ENCODE data around the gene BCL3. TPM values are rescaled to one million over a fixed set of nuclear protein-coding genes. Genes with fewer than 3 reads are reported as not detected.

The BCL3 gene
- total and polyA plus RNA-seq, 4 donors = 17.6 to 233 (median 63.8) TPM

DNA sequence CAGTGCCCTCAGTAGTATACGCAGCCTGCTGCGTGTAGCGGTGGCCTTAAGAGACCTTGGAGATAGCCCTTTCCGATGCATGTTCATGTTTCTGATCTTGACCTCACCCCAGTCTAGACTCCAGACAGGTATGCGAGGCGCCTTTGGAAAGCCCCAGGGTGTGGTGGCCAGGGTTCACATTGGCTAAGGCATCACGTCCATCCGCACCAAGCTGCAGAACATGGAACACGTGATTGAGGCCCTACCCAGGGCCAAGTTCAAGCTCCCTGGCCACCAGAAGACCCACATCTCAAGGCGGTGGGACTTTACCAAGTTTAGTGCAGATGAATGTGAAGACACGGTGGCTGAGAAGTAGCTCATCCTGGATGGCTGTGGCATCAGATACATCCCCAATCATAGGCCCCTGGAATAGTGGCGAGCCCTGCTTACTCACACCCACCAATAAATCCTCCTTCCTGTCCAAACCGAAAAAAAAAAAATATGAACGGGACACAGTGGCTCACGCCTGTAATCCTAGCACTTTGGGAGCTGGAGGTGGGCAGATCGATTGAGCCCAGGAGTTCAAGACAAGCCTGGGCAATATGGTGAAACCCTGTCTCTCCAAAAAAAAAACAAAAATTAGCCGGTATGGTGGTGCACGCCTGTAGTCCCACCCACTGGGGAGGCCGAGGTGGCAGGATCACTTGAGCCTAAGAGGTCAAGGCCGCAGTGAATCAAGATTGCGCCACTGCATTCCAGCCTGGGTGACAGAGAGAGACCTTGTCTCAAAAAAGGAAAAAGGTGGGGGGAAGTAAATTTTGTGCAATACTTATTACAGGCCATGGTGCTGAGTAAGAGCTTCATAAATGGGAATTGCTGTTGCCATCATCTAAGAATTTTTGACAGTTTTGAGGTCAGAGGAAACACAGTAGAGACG lies 16.8 kb downstream of the BCL3 start:
- no peaks in the 10 kb centered on the region for H3K36me3 ChIP-seq (ENCODE audit: control insufficient read depth in 4 of 4, insufficient read depth in 4 of 4, low read length in 4 of 4)
- no peaks in the 10 kb centered on the region for H3K27me3 ChIP-seq (ENCODE audit: control insufficient read depth in 3 of 3, insufficient read depth in 3 of 3, low read length in 2 of 3)
- no peak overlapping the region for H3K27ac ChIP-seq (ENCODE audit: low read depth in 1 of 2, low read length in 1 of 2)
- no peaks in the 10 kb centered on the region for H3K4me1 ChIP-seq (ENCODE audit: control insufficient read depth in 5 of 5, insufficient read depth in 5 of 5, low read length in 5 of 5)
- no peaks in the 10 kb centered on the region for H3K9me3 ChIP-seq (ENCODE audit: control insufficient read depth in 4 of 4, insufficient read depth in 3 of 4, low read length in 3 of 4)
- no peak overlapping the region for H3K9ac ChIP-seq (ENCODE audit: insufficient read depth in 1 of 2, low read length in 2 of 2)
- H3K4me3 ChIP-seq = no peak overlapping the region
- ATAC-seq (ENCODE audit: insufficient read depth, low FRiP score) (no peak), DNase-seq (no peak)
- TF ChIP-seq, protein P1, sequence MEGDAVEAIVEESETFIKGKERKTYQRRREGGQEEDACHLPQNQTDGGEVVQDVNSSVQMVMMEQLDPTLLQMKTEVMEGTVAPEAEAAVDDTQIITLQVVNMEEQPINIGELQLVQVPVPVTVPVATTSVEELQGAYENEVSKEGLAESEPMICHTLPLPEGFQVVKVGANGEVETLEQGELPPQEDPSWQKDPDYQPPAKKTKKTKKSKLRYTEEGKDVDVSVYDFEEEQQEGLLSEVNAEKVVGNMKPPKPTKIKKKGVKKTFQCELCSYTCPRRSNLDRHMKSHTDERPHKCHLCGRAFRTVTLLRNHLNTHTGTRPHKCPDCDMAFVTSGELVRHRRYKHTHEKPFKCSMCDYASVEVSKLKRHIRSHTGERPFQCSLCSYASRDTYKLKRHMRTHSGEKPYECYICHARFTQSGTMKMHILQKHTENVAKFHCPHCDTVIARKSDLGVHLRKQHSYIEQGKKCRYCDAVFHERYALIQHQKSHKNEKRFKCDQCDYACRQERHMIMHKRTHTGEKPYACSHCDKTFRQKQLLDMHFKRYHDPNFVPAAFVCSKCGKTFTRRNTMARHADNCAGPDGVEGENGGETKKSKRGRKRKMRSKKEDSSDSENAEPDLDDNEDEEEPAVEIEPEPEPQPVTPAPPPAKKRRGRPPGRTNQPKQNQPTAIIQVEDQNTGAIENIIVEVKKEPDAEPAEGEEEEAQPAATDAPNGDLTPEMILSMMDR (IDR thresholded peaks at IDR 0.05; ENCODE audit: control extremely low read depth, extremely low read depth) = no peak
- 72 to 78% methylated on average over 22 of the region's 22 CpGs for WGBS, 2 donors

DNA sequence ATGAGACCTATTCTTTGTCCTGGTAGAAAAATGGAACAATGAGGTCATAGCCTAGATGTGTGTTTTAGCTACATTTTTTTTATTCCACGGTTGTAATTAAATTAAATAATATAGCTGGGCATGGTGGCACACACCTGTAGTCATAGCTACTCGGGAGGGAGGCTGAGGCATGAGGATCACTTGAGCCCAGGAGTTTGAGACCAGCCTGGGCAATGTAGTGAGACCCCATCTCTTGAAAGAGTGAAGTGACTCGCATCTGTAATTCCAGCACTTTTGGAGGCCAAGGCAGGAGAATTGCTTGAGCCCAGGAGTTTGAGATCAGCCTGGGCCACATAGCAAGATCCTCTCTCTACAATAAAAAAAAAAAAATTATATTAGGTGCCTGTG lies 17.4 kb downstream of the BCL3 start:
- TF ChIP-seq, protein P1 (IDR thresholded peaks at IDR 0.05; ENCODE audit: control extremely low read depth, extremely low read depth) = no peak
- H3K4me1 ChIP-seq (ENCODE audit: control insufficient read depth in 5 of 5, insufficient read depth in 5 of 5, low read length in 5 of 5) = peaks cover 0 to 1% (median 0%) of the 10 kb centered on the region in 5 donors
- 84 to 91% methylated on average over 3 of the region's 3 CpGs for WGBS, 2 donors
- H3K27me3 ChIP-seq (ENCODE audit: control insufficient read depth in 3 of 3, insufficient read depth in 3 of 3, low read length in 2 of 3) = no peaks in the 10 kb centered on the region
- DNase-seq (no peak), ATAC-seq (ENCODE audit: insufficient read depth, low FRiP score) (no peak)
- H3K36me3 ChIP-seq (ENCODE audit: control insufficient read depth in 4 of 4, insufficient read depth in 4 of 4, low read length in 4 of 4) = no peaks in the 10 kb centered on the region
- no peak overlapping the region for H3K9ac ChIP-seq (ENCODE audit: insufficient read depth in 1 of 2, low read length in 2 of 2)
- H3K4me3 ChIP-seq = no peak overlapping the region
- no peak overlapping the region for H3K27ac ChIP-seq (ENCODE audit: low read depth in 1 of 2, low read length in 1 of 2)
- no peaks in the 10 kb centered on the region for H3K9me3 ChIP-seq (ENCODE audit: control insufficient read depth in 4 of 4, insufficient read depth in 3 of 4, low read length in 3 of 4)

DNA sequence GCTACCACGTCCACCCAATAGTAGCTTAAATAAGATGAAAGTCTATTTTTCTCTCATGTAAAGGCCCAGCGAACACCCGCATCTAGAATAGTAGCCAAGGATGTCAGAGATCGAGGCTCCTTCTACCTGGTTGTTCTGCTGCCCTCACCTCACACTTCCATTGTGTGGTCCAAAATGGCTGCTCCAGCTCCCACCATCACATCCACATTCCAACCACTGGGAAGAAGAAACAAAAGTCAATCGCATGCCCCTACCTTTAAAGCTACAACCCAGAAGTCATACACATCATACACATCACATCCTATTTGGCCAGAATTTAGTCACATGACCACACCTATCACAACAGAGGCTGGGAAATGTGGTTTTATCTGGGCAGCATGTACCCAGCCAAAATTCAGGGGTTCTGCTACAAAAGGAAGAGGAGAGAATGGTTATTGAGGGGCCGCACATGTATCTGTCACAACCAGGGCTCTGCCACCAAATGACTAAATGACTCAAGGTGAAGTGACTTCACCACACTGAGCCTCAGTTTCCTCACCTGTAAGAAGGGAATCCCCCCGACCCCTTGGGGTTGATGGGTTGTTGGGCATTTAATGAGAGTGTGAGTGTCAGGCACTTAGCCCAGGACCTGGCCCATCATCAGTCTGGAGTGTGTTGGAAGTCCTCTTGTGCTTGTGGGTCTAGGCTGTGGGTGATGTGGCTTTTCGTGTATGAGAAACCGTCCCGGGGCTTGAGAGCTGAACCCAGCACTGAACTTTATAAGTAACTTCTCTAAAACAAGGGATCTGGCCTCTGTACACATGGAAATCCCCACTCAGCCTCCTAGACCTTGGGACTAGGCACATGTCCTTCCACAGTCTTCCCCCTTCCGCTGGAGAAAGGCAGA lies 19.0 kb downstream of the BCL3 start:
- Histone ChIP-seq H3K4me3 (no peak overlapping the region), H3K36me3 (ENCODE audit: control insufficient read depth in 4 of 4, insufficient read depth in 4 of 4, low read length in 4 of 4) (no peaks in the 10 kb centered on the region), H3K9me3 (ENCODE audit: control insufficient read depth in 4 of 4, insufficient read depth in 3 of 4, low read length in 3 of 4) (no peaks in the 10 kb centered on the region), H3K27ac (ENCODE audit: low read depth in 1 of 2, low read length in 1 of 2) (no peak overlapping the region), H3K9ac (ENCODE audit: insufficient read depth in 1 of 2, low read length in 2 of 2) (no peak overlapping the region), H3K27me3 (ENCODE audit: control insufficient read depth in 3 of 3, insufficient read depth in 3 of 3, low read length in 2 of 3) (no peaks in the 10 kb centered on the region), H3K4me1 (ENCODE audit: control insufficient read depth in 5 of 5, insufficient read depth in 5 of 5, low read length in 5 of 5) (peaks cover 0 to 1% (median 0%) of the 10 kb centered on the region in 5 donors)
- WGBS, 2 donors = 69 to 76% methylated on average over 11 of the region's 11 CpGs
- ATAC-seq (ENCODE audit: insufficient read depth, low FRiP score) = no peak
- no peak for DNase-seq
- TF ChIP-seq, protein P1 (IDR thresholded peaks at IDR 0.05; ENCODE audit: control extremely low read depth, extremely low read depth) = no peak
